ENCODE results near the gene CRTC2. TPM values are rescaled to one million over a fixed set of nuclear protein-coding genes. Genes with fewer than 3 reads are reported as not detected.
"Not testable (repeated sequence)": the region's sequence is repeated elsewhere in the genome, so short reads cannot be mapped to it uniquely, and the experiment has no call there.

CRTC2 gene
- total RNA-seq, 1 donor from 2014 or later: 2.4 TPM

GRCh38 chr1:153905908-153906307 lies 52.5 kb downstream of the CRTC2 start:
- DNase-seq (ENCODE audit: low spot score in 2 of 2); FAIRE-seq: not testable (repeated sequence)

GRCh38 chr1:153903841-153904455 lies 54.5 kb downstream of the CRTC2 start:
- FAIRE-seq (no peak), DNase-seq (ENCODE audit: low spot score in 2 of 2) (no peak)

GRCh38 chr1:153899509-153899908 lies 58.9 kb downstream of the CRTC2 start:
- FAIRE-seq (no peak), DNase-seq (ENCODE audit: low spot score in 2 of 2) (no peak)

Small RNA genes within 50 kb of the gene (small RNA-seq; reads per million reads assigned to genes)
- 0.08 reads per million for gene MIR6737

Other genes with a start within 250 kb of the CRTC2 start
- 29.8 TPM for gene INTS3, start 230.6 kb downstream of the CRTC2 start, total RNA-seq
- gene SLC27A3, start 183.2 kb downstream of the CRTC2 start, total RNA-seq: 14.7 TPM
- gene GATAD2B, start 35.6 kb downstream of the CRTC2 start, total RNA-seq: 15.5 TPM
- 16.3 TPM for gene DENND4B, start 11.9 kb downstream of the CRTC2 start, total RNA-seq
- 24.1 TPM for gene SLC39A1, start 4.9 kb upstream of the CRTC2 start, total RNA-seq
- gene CREB3L4, start 9.3 kb upstream of the CRTC2 start, total RNA-seq: 7.7 TPM
- 57.5 TPM for gene JTB, start 19.1 kb upstream of the CRTC2 start, total RNA-seq
- gene RAB13, start 27.7 kb upstream of the CRTC2 start, total RNA-seq: 3.7 TPM
- 2,198 TPM for gene RPS27, start 32.1 kb upstream of the CRTC2 start, total RNA-seq
- 0.41 TPM for gene NUP210L, start 196.5 kb upstream of the CRTC2 start, total RNA-seq
- 245 TPM for gene TPM3, start 233.5 kb upstream of the CRTC2 start, total RNA-seq
- not detected for gene CFAP141, start 247.7 kb upstream of the CRTC2 start, total RNA-seq